ENCODE data around the gene PTPN14.
"Not testable (repeated sequence)": the region's sequence is repeated elsewhere in the genome, so short reads cannot be mapped to it uniquely, and the experiment has no call there.

Gene PTPN14

GRCh38 chr1:214510914-214511638 lies 40.3 kb downstream of the PTPN14 start:
- no peak for DNase-seq (ENCODE audit: low read depth in 2 of 2)

GRCh38 chr1:214510477-214510876 lies 40.9 kb downstream of the PTPN14 start:
- DNase-seq (ENCODE audit: low read depth in 2 of 2), result no peak

DNA sequence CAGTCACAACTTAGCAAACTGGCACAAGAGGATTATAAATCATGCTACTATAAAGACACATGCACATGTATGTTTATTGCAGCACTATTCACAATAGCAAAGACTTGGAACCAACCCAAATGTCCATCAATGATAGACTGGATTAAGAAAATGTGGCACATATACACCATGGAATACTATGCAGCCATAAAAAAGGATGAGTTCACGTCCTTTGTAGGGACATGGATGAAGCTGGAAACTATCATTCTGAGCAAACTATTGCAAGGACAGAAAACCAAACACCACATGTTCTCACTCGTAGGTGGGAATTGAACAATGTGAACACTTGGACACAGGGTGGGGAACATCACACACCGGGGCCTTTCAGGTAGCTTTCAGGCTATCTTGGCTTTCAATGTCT lies 41.8 kb downstream of the PTPN14 start:
- not testable (repeated sequence) for DNase-seq (ENCODE audit: low read depth in 2 of 2)

GRCh38 chr1:214506972-214507431 lies 44.4 kb downstream of the PTPN14 start:
- no peak for DNase-seq (ENCODE audit: low read depth in 2 of 2)

- no peak for DNase-seq (ENCODE audit: low read depth in 2 of 2)
Measured at GRCh38 chr1:214505134-214505533, 46.3 kb downstream of the PTPN14 start.

DNA sequence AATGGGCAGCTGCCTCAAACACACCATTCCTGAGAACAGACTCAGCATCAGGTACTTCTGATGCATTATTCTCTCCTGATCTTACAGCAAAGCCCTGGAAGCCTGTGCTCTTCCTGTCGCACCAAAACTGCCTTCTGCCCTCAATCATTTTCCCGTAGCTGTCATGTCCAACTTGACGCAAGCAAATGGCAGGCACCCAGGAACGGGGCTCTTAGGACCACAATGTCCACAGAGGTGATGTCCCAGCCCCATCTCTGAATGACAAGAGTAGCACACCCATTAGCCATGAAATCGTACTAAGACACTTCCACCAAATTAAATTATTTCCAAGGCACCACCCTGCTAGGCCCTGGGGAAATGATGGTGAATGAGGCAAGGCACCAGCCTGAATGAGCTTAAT lies 47.1 kb downstream of the PTPN14 start:
- no peak for DNase-seq (ENCODE audit: low read depth in 2 of 2)

- no peak for DNase-seq (ENCODE audit: low read depth in 2 of 2)
Measured at GRCh38 chr1:214503553-214503952, 47.8 kb downstream of the PTPN14 start.

- no peak for DNase-seq (ENCODE audit: low read depth in 2 of 2)
Measured at GRCh38 chr1:214500340-214501055, 50.9 kb downstream of the PTPN14 start.

- DNase-seq (ENCODE audit: low read depth in 2 of 2), result no peak
Measured at GRCh38 chr1:214499732-214500131, 51.7 kb downstream of the PTPN14 start.

DNA sequence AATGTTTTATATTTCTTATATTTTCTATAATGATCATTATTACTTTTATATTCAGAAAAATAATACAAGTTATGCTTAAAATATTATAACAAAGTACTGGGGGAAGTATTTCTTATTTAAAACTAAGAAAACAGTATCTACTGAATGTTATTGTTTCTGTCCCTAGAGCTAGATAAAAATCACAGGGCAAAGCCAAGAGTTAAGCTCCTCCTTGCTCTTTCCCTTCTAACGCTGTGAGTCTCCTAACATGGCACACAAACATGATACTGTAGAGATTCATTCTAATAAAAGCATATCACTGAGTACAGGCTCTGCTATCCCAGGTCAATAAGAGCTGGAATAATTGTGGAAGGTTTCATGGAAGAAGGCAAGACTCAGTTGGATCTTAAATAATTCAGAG lies 53.4 kb downstream of the PTPN14 start:
- DNase-seq (ENCODE audit: low read depth in 2 of 2), result no peak

DNA sequence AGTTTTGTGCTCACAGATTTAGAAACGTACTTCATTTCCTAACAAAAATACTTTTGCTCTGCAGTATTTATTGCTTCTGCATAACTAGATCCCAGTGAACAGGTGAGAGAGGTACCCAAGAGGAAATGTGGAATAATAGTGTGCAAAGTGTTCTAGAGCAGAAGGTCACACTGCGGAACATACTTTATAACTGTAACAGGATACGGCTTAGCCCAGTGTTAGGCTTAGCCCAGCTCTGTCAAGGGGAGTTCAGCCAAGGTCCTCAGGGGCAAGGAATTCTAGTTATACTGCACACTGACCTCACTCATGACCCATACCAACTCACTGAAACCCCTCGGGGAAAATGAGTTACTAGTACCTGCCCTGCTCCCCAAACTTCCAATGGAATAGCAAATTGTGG lies 55.3 kb downstream of the PTPN14 start:
- DNase-seq (ENCODE audit: low read depth in 2 of 2), result no peak

GRCh38 chr1:214494706-214495105 lies 56.7 kb downstream of the PTPN14 start:
- no peak for DNase-seq (ENCODE audit: low read depth in 2 of 2)

DNA sequence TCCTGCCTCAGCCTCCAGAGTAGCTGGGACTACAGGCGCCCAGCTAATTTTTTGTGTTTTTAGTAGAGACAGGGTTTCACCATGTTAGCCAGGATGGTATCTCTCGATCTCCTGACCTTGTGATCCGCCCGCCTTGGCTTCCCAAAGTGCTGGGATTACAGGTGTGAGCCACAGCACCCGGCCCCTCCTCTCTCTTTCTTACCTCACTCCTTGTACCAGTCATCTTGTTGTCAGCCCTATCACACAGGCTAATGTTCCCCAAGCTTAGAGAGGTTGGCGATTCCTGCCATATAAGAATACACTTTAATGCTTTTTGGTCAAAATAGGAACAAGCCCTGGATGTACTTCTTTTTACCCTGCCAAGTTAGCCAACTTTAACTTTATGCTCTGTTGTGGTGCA lies 57.2 kb downstream of the PTPN14 start:
- DNase-seq (ENCODE audit: low read depth in 2 of 2), result not testable (repeated sequence)

DNA sequence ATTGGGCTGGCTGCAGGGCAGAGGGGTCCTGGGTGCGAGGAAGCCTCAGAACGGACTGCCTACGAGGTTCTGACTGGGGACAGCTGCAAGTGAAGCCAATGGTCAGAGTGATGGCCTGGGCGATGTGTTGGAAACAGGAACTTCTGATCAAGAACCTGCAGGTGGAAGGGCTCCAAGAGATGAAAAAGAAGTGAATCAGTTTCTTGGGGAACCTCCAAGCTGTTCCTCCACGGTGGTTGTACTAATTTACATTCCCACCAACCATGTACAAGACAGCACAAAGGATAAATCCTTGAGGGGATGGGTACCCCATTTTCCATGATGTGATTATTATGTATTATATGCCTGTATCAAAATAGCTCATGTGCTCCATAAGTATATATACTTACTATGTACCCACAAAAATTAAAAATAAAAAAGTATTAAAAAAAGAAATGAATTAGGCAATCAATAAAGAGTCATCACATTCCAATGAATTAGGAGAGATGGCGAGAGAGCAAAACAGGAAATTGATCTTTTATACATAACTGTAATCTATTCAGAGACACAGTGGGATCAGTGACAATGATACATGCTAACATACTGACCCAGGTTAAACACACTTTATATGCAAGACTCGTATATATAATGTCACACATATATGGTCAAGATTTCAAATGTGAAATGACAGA lies 58.1 kb downstream of the PTPN14 start:
- DNase-seq (ENCODE audit: low read depth in 2 of 2), result no peak

- no peak for DNase-seq (ENCODE audit: low read depth in 2 of 2)
Measured at GRCh38 chr1:214492401-214493075, 58.9 kb downstream of the PTPN14 start.

DNA sequence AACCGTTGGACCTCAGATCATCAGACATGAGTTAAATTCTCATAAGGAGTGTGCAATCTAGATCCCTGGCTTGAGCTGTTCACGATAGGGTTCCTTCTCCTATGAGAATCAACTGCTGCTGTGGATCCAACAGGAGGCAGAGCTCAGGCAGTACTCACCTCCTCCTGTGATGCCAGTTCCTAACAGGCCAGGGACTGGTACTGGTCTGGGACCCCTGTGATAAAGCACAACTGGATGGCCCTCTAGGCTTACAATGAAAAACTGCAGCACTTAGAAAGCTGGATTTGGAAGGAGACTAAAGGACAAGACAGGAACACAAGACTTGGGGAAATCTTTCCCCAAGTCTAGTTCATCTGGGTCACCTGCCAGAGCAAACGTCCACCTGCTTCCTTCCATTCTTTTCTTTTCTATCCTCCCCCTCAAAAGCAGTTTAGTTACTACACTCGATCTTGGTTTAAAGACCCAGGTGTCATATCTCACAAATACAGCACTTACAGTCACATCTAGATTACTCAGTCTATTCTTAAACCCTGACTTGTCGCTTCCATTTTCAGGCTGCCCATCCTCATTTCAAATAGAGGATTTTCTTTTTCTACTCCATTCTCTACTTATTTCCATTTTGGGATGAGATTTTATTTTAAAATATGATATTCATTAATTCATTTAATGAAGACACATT lies 59.8 kb downstream of the PTPN14 start:
- DNase-seq (ENCODE audit: low read depth in 2 of 2), result no peak

DNA sequence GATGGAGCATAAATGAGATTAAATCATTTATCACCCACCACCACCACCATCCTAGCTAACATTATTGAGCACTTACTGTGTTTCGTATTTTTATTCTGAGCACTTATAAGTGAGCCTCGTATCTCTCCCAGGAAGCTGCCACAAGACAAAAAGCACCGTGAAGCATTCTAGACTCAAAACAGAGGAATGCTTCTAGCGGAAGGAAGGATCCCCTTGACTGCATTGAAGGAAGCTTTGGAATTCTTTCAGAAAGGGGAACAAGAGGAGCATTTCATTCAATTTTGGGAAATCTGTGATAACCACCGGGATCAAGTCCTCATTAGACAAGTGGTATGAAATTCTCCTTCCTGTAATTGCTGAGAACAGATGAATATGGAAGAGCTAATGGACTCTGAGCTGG lies 66.3 kb downstream of the PTPN14 start:
- DNase-seq (ENCODE audit: low read depth in 2 of 2), result no peak

DNA sequence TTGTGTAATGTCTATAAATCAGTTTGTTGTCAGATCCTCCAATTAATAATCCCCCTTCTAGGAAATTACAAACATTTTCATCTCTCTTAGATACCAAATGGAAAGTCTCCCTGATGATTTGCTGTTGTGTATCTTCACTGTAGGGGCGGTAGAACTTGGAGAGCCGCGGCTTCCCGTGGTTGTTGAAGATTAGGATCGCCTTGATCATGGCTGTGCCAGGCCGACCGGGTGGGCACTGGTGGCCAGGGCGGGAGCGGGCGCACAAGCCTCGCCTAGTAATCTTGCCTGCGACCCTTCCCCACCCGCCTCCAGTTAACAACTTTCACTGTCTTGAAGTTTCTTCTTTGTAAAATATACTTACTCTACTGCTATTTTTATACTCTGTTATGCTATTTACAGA lies 68.2 kb downstream of the PTPN14 start:
- DNase-seq (ENCODE audit: low read depth in 2 of 2), result not testable (repeated sequence)

DNA sequence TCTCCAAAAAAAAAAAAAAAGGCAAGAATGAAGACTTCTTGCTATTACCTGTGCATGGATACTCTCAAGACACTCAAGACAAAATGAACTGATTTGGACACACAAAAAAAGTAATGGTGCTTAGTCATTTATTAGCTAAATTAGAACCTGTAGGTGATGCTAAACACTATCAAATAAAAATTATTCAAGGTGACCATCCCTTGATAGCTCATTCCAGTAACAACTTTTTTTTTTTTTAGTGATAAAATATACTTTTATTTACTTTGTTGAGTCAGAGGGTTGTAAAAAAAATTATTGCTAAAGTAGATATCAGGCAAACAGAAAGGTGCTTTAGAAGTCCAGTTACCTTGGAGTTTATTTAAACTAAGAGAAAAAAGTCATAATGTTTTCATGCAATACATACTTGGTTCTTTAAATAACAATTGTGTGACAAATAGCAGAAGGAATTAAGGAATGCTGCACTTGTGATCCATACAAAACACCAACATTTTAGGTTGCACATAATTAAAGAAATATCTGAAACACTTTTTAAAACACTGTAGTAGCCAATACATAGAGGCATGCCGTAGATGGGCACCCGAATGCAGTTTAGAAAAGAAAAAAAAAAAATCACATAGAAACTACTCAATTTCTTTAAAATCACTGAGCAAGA lies 69.3 kb downstream of the PTPN14 start:
- not testable (repeated sequence) for DNase-seq (ENCODE audit: low read depth in 2 of 2)

DNA sequence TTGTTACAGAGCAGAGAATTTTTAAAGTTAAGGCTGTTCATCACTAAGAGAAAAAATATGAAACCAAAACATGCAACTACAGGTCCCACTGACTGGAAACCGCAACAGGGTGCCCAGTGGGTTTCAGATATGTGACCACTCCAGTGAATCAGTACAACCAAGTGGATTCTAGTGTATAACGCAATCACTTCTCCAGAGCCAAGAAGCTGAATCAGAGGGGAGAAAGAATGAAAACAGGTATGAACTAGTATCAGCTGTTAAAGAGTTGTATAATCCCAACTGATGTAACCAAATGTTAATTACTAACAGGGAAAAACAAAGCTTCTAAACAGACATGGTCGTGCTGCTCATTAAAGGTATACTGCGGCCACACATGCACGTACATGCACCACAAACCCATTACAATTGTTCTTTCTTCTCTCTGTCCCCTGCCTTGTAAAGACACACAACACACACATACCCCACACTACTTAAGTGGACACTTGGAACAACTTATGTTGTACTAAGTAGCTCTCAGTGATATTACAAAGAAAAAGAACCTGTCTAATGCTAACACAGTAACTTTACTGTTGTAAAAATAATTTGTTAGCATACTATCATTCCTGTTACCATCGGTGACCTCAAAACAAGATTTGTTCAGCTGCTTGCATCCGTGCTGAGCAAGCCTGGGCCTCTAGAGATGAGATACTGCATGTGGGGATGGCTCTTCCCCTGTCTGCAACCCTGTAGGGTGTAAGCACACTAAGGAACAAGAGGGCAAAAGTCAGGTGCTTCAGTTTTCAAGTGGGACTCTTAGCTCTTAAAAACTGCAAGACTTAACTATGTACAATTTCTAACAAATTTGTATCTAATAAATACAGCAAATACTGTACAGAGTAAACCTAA lies 74.2 kb downstream of the PTPN14 start:
- no peak for DNase-seq (ENCODE audit: low read depth in 2 of 2)

Data from stimulated activated CD8-positive, alpha-beta memory T cell treated with anti-CD3 and anti-CD28 coated beads, Interleukin-7, amount 100 ng/mL, for 1 hour (primary cell).